Lower lobe of right lung (tissue), 2 donors: Measurements from ENCODE around the gene PVALB. TPM values are rescaled to one million over a fixed set of nuclear protein-coding genes. Genes with fewer than 3 reads are reported as not detected.

ENCODE experiments used
- ATAC-seq, 2 donors: fragments of 200-7000 bp; cut with Tn5 transposase; one replicate each; pipeline ENCODE4 v1.9.1; 2020 to 2022; ENCODE audit warnings: mild to moderate bottlenecking in 2 of 2, moderate library complexity in 2 of 2
- DNase-seq: peaks from one replicate; pipeline ENCODE4 v3.0.0-alpha.2; 2020
- H3K27ac ChIP-seq: fragments of 200-600 bp; one replicate; pipeline ENCODE4 v1.8.0; 2022
- H3K27me3 ChIP-seq: fragments of 200-600 bp; one replicate; pipeline ENCODE4 v1.8.0; 2022; ENCODE audit warnings: low read depth
- H3K36me3 ChIP-seq: fragments of 200-600 bp; one replicate; pipeline ENCODE4 v1.8.0; 2022; ENCODE audit warnings: mild to moderate bottlenecking
- H3K4me1 ChIP-seq: fragments of 200-600 bp; one replicate; pipeline ENCODE4 v1.8.0; 2022
- H3K4me3 ChIP-seq: fragments of 200-600 bp; one replicate; pipeline ENCODE4 v1.8.0; 2022; ENCODE audit warnings: mild to moderate bottlenecking
- H3K9me3 ChIP-seq: fragments of 200-600 bp; one replicate; pipeline ENCODE4 v1.8.0; 2022
- CTCF ChIP-seq: fragments of 200-600 bp; IDR thresholded peaks from one replicate; pipeline ENCODE4 v1.8.0; 2022; ENCODE audit warnings: antibody characterized with exemption, mild to moderate bottlenecking
- intact Hi-C: fragments of 100-400 bp; cut with DNase I; formaldehyde crosslinking; loops from one replicate; pipeline ENCODE4 v1.11.0; 2022
- total RNA-seq: library from RNA; stranded (reverse); fragmentation: NEBNext Ultra II Directional; extraction: Animal tissue kit (Norgen Biotek cat#: 25700); gene quantifications from one replicate; pipeline ENCODE4 v1.2.1, GENCODE V29; 2021
- donor health status: DM: no; HTN: yes; CAD: no; lungs with severe emphysema.

The PVALB gene
- total RNA-seq, 1 donor from 2014 or later: 4.5 TPM

- no peaks in the 10 kb centered on the region for H3K27me3 ChIP-seq
- ATAC-seq: peak; percentile 18 to 37
- H3K4me1 ChIP-seq: peaks cover 7% of the 10 kb centered on the region
- peak; percentile 61 for DNase-seq
- no peaks in the 10 kb centered on the region for H3K9me3 ChIP-seq
- H3K27ac ChIP-seq: peak overlapping the region; percentile 85
- intact Hi-C loops: no loop called here
- H3K36me3 ChIP-seq: no peaks in the 10 kb centered on the region
- TF ChIP-seq CTCF: no peak
- peak overlapping the region; percentile 49 for H3K4me3 ChIP-seq
Measured at GRCh38 chr22:36862251-36863242, 45.7 kb upstream of the PVALB start.

GRCh38 chr22:36860821-36861659, 44.2 kb upstream of the PVALB start, which contains the start of gene NCF4:
Gene NCF4, plus strand, starts transcription at chr22:36861006. Its CDS starts 166 bp downstream, at chr22:36861172.
- Histone ChIP-seq H3K4me3 (peak within 1 kb of the TSS; percentile 49), H3K9me3 (no peaks in the 10 kb centered on the region), H3K27me3 (no peaks in the 10 kb centered on the region), H3K4me1 (peaks cover 7% of the 10 kb centered on the region), H3K36me3 (no peaks in the 10 kb centered on the region), H3K27ac (peak within 1 kb of the TSS; percentile 85)
- TF ChIP-seq CTCF: no peak
- ATAC-seq: peak; percentile 73 to 82
- DNase-seq: peak; percentile 88
- intact Hi-C loops: no loop called here

- Histone ChIP-seq H3K4me1 (peaks cover 7% of the 10 kb centered on the region), H3K27ac (peak overlapping the region; percentile 85), H3K36me3 (no peaks in the 10 kb centered on the region), H3K27me3 (no peaks in the 10 kb centered on the region), H3K4me3 (no peak overlapping the region), H3K9me3 (no peaks in the 10 kb centered on the region)
- no peak for TF ChIP-seq CTCF
- ATAC-seq (no peak), DNase-seq (no peak)
- intact Hi-C loops: no loop called here
Measured at GRCh38 chr22:36860438-36860820, 43.6 kb upstream of the PVALB start.

GRCh38 chr22:36860017-36860416, 43.2 kb upstream of the PVALB start:
- H3K27ac ChIP-seq: peak overlapping the region; percentile 85

More at GRCh38 chr22:36860017-36860416, 43.2 kb upstream of the PVALB start:
- intact Hi-C loops: no loop called here
- no peak overlapping the region for H3K4me3 ChIP-seq
- ATAC-seq (no peak), DNase-seq (no peak)
- no peak for TF ChIP-seq CTCF
- H3K36me3 ChIP-seq: no peaks in the 10 kb centered on the region
- H3K9me3 ChIP-seq: no peaks in the 10 kb centered on the region
- no peaks in the 10 kb centered on the region for H3K27me3 ChIP-seq
- H3K4me1 ChIP-seq: peaks cover 7% of the 10 kb centered on the region
